Measurements from ENCODE around the gene LYRM4. TPM values are rescaled to one million over a fixed set of nuclear protein-coding genes. Genes with fewer than 3 reads are reported as not detected.

The LYRM4 gene
- total RNA-seq, 1 donor from 2014 or later = 26.1 TPM

GRCh38 chr6:5282191-5282623 is 21.5 kb upstream of the LYRM4 start:
- no peak for DNase-seq (ENCODE audit: extremely low read depth, low read depth, low spot score)

DNA sequence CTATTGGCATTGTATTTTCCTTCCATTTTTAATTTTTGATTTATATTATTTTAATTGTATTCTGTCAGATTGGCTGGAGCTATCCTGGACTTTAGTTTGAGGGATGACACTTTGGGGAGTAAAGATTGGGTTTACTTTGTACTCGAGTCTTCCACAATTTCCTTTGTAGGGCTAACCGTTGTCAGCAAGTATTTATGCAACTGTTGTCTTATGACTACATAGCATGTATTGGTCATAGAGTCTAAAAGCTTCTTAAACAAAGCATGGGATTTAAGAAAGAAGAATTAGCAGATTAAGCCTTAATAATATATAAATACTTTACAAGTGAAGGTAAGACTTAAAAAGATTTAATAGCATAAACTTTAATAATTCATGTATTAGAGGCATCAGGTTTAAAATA is 20.2 kb upstream of the LYRM4 start:
- DNase-seq (ENCODE audit: extremely low read depth, low read depth, low spot score) = no peak

DNA sequence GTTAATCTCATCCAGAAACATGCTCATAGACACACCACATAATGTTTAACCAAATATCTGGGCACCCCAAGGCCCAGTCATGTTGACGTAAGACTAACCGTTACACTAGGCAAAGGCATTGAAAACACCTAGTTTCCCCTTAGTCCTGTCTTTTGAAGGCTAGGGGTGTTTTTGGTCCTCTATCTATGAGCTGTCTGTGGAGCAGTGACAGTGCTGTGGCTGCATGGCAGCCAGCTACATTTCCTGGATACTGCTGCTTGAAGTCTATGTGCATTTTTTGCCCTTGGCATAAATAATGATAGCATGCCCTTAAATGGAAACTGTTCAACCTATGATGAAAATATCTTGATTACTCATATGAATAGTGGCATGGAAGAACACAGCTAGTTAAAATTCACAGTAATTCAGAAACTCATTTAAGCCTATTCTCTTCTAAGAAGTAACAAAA is 19.2 kb upstream of the LYRM4 start:
- DNase-seq (ENCODE audit: extremely low read depth, low read depth, low spot score) = no peak

DNA sequence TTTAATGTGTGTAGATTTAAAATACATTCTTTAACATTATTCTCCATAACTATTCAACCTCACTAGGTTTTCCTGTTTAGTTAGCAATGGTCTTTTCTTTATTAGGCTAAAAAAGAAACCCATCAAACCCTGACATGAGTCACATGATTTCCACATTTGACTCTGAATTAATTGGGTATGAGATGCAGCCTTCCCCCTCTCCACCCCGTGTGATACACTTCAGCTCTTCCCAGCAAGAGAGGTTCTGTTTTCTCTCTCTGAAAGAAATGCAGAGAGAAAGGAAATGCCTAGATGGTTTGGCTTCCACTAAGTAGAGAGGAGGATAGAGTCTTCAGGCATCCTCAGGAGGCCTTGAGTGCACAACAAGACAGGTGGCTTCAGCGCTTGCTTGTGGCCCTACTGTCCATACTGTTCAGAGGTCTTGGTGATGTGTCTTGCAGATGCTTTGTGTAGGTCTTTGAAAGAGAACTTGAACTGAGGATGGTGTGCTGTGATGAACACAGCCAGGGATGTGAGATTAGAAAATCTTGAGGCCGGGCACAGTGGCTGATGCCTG is 17.9 kb upstream of the LYRM4 start:
- no peak for DNase-seq (ENCODE audit: extremely low read depth, low read depth, low spot score)

- no peak for DNase-seq (ENCODE audit: extremely low read depth, low read depth, low spot score)
Observed at GRCh38 chr6:5278047-5278446, 17.3 kb upstream of the LYRM4 start.

GRCh38 chr6:5277589-5277988 is 16.8 kb upstream of the LYRM4 start:
- DNase-seq (ENCODE audit: extremely low read depth, low read depth, low spot score) = no peak

GRCh38 chr6:5276581-5276980 is 15.8 kb upstream of the LYRM4 start:
- DNase-seq (ENCODE audit: extremely low read depth, low read depth, low spot score) = no peak

- no peak for DNase-seq (ENCODE audit: extremely low read depth, low read depth, low spot score)
Observed at GRCh38 chr6:5275497-5275896, 14.7 kb upstream of the LYRM4 start.

GRCh38 chr6:5274231-5274630 is 13.5 kb upstream of the LYRM4 start:
- no peak for DNase-seq (ENCODE audit: extremely low read depth, low read depth, low spot score)

GRCh38 chr6:5271926-5272325 is 11.2 kb upstream of the LYRM4 start:
- no peak for DNase-seq (ENCODE audit: extremely low read depth, low read depth, low spot score)

DNA sequence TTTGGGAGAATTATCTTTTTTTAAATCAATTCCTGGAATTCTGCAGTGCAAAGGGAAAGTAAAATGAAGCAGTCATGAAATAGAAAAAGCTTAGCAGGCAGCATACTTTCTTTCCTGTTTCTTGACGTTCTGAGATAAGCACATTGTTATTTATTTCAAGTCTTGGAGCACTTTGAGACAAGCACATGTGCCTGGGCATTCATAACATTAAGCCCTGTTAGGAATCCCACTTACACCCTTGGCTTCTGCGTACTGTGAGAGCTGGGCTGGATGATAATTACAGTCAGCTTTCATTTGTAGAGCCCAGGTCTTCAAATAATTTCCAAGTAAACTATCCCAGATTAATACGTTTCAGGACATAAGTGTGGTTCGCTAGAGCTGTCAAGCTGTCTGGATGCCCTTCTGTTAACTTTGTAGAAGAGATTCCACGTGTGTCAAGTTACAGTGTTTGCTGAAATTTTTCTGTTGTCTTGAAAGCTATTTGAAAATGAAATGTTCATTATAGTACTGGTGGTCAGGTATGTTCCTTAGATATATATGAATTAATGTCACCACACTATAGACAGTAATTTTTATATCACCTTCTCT is 9.4 kb upstream of the LYRM4 start:
- DNase-seq (ENCODE audit: extremely low read depth, low read depth, low spot score) = no peak

DNA sequence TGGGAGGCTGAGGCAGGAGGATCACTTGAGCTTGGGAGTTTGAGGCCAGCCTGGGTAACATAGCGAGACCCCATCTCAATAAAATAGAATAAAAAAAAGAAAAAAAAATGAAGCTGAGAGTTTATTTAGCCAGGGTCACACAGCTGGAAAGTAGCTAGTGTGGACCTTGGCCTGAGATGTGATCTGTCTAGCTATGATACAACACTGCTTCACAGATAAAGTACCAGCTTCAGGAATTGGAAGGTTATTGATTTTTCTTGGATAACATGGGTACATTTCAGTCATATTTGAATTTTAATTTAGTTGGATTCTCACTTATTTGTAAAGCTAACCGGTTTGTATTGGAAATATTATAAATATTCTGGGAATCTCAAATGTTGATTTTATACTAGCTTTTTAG is 5.7 kb upstream of the LYRM4 start:
- DNase-seq (ENCODE audit: extremely low read depth, low read depth, low spot score) = no peak

DNA sequence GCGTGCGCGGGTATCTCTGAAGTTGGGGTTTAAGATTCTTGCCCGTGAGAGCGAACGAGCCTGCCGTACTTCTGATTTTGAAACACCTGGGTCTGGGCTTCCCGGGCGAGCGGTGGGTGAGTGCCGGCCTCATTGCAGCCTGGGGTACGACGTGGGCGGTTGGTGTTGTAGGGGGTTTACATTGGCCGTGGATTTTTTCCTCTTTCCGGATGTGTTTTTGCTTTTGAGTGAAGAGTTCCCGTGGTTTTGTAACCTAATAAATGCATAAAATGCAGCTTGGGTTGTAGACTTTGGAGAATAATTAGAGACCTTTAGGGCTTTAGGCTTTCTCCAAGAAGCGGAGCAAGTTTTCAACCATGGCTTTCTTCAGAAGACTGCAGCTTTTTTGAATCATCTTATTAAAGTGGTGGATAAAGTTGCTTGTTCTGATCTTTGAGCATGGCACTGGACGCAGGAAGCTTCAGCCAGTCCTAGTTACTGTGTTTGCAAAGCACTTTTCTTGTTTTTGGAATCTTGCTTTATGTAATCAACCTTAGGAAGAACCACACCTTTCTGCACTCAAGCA is 877 bp upstream of the LYRM4 start:
- DNase-seq (ENCODE audit: extremely low read depth, low read depth, low spot score) = no peak

DNA sequence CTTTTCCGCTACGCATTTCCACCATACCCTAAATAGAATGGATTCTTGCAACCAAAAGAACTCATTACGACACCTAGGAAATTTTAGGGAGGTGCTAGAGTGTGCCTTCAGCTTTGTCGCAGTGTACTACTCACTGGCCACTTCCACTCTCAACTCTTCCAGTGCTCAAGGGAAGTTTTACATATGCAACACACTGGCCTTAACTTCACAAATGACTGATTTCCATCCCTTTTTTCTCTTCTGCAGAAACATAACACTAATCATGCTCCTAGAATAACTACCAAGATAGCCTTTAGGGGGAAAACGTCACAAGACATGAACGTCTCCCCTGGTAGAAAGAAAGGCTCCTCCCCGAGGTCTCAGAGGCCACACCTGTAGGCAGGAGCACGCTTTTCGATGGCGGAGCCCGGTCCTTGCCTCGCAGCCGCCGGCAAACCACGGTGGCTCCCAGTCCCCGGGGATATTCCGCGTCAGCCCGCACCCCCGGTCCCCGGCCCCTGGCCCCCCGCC is 584 bp downstream of the LYRM4 start:
- no peak for DNase-seq (ENCODE audit: extremely low read depth, low read depth, low spot score)

GRCh38 chr6:5259428-5259827 is 1.3 kb downstream of the LYRM4 start:
- no peak for DNase-seq (ENCODE audit: extremely low read depth, low read depth, low spot score)

GRCh38 chr6:5257400-5257799 is 3.4 kb downstream of the LYRM4 start:
- no peak for DNase-seq (ENCODE audit: extremely low read depth, low read depth, low spot score)

- DNase-seq (ENCODE audit: extremely low read depth, low read depth, low spot score) = no peak
Observed at GRCh38 chr6:5256952-5257351, 3.8 kb downstream of the LYRM4 start.

- DNase-seq (ENCODE audit: extremely low read depth, low read depth, low spot score) = no peak
Observed at GRCh38 chr6:5250911-5251310, 9.8 kb downstream of the LYRM4 start.

- no peak for DNase-seq (ENCODE audit: extremely low read depth, low read depth, low spot score)
Observed at GRCh38 chr6:5250451-5250850, 10.3 kb downstream of the LYRM4 start.

DNA sequence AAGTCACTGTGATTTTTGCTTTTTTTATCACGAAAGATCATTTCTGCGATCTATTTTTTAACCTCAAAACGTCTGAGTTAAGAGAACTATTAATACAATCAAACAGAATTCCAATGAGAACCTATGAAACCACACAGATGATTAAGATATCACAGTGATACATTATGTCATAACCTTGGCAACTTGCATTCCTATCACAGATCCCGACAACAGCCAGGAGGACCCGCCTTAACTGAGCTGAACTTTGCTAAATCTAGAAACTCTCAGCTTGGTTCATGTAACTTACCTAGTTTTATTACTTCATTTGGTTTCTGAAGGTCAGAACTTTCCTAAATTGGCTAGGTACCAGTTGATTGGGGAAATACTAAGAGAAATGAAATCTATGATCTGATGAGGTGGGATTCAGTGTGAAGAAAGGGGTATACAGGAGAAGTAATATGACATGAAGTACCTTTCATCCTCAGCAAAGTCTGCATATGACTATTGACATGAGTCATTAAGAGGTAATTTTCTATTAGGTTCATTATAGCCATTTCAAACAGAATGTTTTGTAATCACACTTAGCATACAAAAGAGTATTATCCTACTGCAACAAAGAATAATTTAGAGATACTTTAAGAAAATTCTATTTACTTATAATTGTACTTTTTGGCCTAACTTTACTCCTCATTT is 11.2 kb downstream of the LYRM4 start:
- DNase-seq (ENCODE audit: extremely low read depth, low read depth, low spot score) = no peak

DNA sequence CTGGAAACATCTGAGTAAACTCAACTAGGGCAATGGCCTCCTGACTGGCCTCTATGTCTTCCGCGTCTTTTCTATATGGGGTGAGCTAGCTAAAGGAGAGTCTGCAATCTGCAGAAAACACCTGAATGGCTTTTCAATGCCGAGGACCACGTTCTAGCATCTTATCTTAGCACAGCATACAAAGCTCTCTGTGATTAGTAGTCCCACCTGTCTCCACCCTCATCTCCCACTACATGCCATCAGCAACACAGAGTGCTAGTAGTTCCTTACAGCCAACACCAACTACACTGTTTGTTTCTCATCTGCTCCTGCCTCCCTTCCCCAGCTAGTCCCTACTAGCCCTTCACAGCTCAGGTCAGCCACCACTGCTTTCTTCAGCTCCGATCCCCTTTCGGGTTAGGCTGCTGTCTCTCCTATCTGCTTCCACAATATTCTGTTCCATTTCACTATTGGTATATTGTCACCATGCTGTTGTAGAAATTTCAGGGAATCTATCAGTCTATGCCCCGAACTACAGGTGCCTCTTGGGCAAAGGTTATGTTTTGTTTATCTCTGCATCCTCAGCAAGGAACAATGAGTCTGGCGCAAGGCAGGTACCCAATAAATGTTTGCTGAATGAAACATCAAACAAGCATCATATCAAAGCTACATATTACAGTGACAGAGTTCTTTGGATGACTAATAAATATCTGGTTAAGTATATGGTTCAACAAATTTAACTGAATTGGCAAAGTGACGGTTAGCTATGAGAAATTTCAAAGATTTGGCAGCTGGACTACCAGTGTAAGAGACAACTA is 12.2 kb downstream of the LYRM4 start:
- no peak for DNase-seq (ENCODE audit: extremely low read depth, low read depth, low spot score)

Measured in glomerular endothelial cell (primary cell).